PC-9 (cell line): ENCODE data around the gene BLOC1S6. TPM values are rescaled to one million over a fixed set of nuclear protein-coding genes. Genes with fewer than 3 reads are reported as not detected.

Experiments
- BruUV-seq: library from RNA; stranded (reverse); fragments of 400-500 nt; replicated peaks from 2 replicates; lab custom pipeline; 2021; lab: Mats Ljungman, UMichigan
- CTCF ChIA-PET: fragments of 300-600 bp; sonication (Branson Sonifier 250); formaldehyde crosslinking; loops from one replicate; lab custom pipeline; 2022; ENCODE audit warnings: antibody characterized with exemption; lab: Charles Lee
- POLR2A ChIA-PET: fragments of 300-600 bp; sonication (Branson Sonifier 250); formaldehyde crosslinking; loops from one replicate; lab custom pipeline; 2022; ENCODE audit warnings: antibody characterized with exemption; ENCODE audit not compliant: unreplicated experiment; lab: Charles Lee
- DNase-seq, 2 experiments: peaks; one replicate each; pipeline versions ENCODE4 v3.0.0 to v3.0.0-alpha.2; 2015 to 2022; ENCODE audit warnings: mixed read lengths in 1 of 2
- H2AFZ ChIP-seq: fragments of 200-600 bp; sonication (generic); 2 replicates; pipeline ENCODE4 v1.8.1; 2017; ENCODE audit warnings: antibody characterized with exemption
- H3F3A ChIP-seq: fragments of 200-600 bp; sonication (generic); 2 replicates; pipeline ENCODE4 v1.8.1; 2017; ENCODE audit warnings: antibody characterized with exemption, mild to moderate bottlenecking, low read depth; ENCODE audit not compliant: insufficient read depth
- H3K27ac ChIP-seq: fragments of 200-600 bp; sonication (generic); 2 replicates; pipeline ENCODE4 v1.6.1; 2016; ENCODE audit warnings: mixed run types
- H3K27me3 ChIP-seq: fragments of 200-600 bp; sonication (generic); 2 replicates; pipeline ENCODE4 v1.6.1; 2016; ENCODE audit warnings: low read depth, mixed run types; ENCODE audit not compliant: insufficient read depth
- H3K36me3 ChIP-seq: fragments of 200-600 bp; sonication (generic); 2 replicates; pipeline ENCODE4 v1.6.1; 2016; ENCODE audit warnings: low read depth, mixed run types
- H3K4me1 ChIP-seq: fragments of 200-600 bp; sonication (generic); replicated peaks from 2 replicates; pipeline ENCODE4 v1.6.1; 2016; ENCODE audit warnings: mixed run types; ENCODE audit not compliant: insufficient read depth
- H3K4me2 ChIP-seq: fragments of 200-600 bp; sonication (generic); 2 replicates; pipeline ENCODE4 v1.6.1; 2017; ENCODE audit warnings: mixed run types
- H3K4me3 ChIP-seq: fragments of 200-600 bp; sonication (generic); 2 replicates; pipeline ENCODE4 v1.6.1; 2016; ENCODE audit warnings: mixed run types
- H3K79me2 ChIP-seq: fragments of 200-600 bp; sonication (generic); 2 replicates; pipeline ENCODE4 v1.6.1; 2017; ENCODE audit warnings: low read depth, mixed run types
- H3K9me2 ChIP-seq: fragments of 200-600 bp; sonication (generic); 2 replicates; pipeline ENCODE4 v1.8.1; 2017; ENCODE audit warnings: mild to moderate bottlenecking; ENCODE audit not compliant: insufficient read depth
- H3K9me3 ChIP-seq: fragments of 200-600 bp; sonication (generic); 2 replicates; pipeline ENCODE4 v1.8.1; 2016; ENCODE audit warnings: low read depth; ENCODE audit not compliant: insufficient read depth
- H4K20me1 ChIP-seq: fragments of 200-600 bp; sonication (generic); 2 replicates; pipeline ENCODE4 v1.8.1; 2017; ENCODE audit not compliant: insufficient read depth
- EZH2 ChIP-seq: fragments of 200-600 bp; sonication (generic); IDR thresholded peaks from 2 replicates; pipeline ENCODE4 v1.8.0; 2017; ENCODE audit warnings: antibody characterized with exemption, low read depth
- intact Hi-C: fragments of 100-400 bp; cut with micrococcal nuclease; formaldehyde crosslinking; loops from one replicate; pipeline ENCODE4 v1.10.0; 2022; ENCODE audit not compliant: unreplicated experiment
- total RNA-seq: library from RNA; stranded (reverse); gene quantifications from 2 replicates; pipeline ENCODE4 v1.2.3, GENCODE V29; 2021
- TF ChIP-seq, protein P1 (sequence below): fragments of 200-600 bp; sonication (generic); conservative IDR thresholded peaks from 2 replicates; pipeline ENCODE4 v1.6.1; 2017; ENCODE audit warnings: mixed run types, antibody characterized with exemption, mild to moderate bottlenecking, moderate library complexity

BLOC1S6 gene
- total RNA-seq, 1 experiment from 2014 or later, result 22.7 TPM

DNA sequence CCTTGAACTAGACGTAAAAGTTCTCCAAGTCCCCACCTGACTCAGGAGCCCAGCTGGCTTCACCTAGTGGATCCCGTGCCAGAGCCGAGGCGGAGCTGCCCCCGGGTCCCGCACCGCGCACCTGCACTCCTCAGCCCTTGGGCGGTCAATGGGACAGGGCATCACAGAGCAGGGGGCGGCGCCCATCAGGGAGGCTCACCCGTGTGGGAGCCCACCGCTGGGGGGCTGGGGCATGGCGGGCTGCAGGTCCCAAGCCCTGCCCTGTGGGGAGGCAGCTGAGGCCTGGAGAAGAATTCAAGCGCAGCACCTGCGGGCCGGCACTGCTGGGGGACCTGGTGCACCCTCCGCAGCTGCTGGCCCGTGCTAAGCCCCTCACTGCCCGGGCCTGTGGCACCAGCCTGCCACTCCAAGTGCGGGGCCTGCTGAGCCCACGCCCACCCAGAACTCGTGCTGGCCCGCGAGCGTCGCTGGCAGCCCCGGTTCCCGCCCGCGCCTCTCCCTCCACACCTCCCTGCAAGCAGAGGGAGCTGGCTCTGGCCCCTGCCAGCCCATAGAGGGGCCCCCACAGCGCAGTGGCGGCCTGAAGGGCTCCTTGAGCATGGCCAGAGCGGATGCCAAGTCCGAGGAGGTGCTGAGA lies 63.8 kb downstream of the BLOC1S6 start:
- H3K4me3 ChIP-seq, result no peak overlapping the region
- intact Hi-C loops, result no loop called here
- H3K4me1 ChIP-seq, result peaks cover 13% of the 10 kb centered on the region
- POLR2A ChIA-PET, result interaction anchor here (0.6 kb wide), 1 partner anchor 16 kb away, joined by 6 read pairs; the partner anchor contains the start of gene SQOR
- H3K9me2 ChIP-seq, result no peaks in the 10 kb centered on the region
- H3K36me3 ChIP-seq, result no peaks in the 10 kb centered on the region
- no peak overlapping the region for H3K27ac ChIP-seq
- CTCF ChIA-PET, result no interaction called here
- no peak overlapping the region for H3K4me2 ChIP-seq
- no peaks in the 10 kb centered on the region for H4K20me1 ChIP-seq
- no peak for DNase-seq
- no peaks in the 10 kb centered on the region for H3K27me3 ChIP-seq
- no peak for TF ChIP-seq EZH2
- TF ChIP-seq, protein P1, sequence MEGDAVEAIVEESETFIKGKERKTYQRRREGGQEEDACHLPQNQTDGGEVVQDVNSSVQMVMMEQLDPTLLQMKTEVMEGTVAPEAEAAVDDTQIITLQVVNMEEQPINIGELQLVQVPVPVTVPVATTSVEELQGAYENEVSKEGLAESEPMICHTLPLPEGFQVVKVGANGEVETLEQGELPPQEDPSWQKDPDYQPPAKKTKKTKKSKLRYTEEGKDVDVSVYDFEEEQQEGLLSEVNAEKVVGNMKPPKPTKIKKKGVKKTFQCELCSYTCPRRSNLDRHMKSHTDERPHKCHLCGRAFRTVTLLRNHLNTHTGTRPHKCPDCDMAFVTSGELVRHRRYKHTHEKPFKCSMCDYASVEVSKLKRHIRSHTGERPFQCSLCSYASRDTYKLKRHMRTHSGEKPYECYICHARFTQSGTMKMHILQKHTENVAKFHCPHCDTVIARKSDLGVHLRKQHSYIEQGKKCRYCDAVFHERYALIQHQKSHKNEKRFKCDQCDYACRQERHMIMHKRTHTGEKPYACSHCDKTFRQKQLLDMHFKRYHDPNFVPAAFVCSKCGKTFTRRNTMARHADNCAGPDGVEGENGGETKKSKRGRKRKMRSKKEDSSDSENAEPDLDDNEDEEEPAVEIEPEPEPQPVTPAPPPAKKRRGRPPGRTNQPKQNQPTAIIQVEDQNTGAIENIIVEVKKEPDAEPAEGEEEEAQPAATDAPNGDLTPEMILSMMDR, result no peak
- peaks cover 6% of the 10 kb centered on the region for H3F3A ChIP-seq
- H3K79me2 ChIP-seq, result 0 out of 2 replicates have a peak, but pooled peaks cover 13% of the 10 kb centered on the region
- no peaks in the 10 kb centered on the region for H3K9me3 ChIP-seq
- BruUV-seq, result no TSS peak
- no peak overlapping the region for H2AFZ ChIP-seq

DNA sequence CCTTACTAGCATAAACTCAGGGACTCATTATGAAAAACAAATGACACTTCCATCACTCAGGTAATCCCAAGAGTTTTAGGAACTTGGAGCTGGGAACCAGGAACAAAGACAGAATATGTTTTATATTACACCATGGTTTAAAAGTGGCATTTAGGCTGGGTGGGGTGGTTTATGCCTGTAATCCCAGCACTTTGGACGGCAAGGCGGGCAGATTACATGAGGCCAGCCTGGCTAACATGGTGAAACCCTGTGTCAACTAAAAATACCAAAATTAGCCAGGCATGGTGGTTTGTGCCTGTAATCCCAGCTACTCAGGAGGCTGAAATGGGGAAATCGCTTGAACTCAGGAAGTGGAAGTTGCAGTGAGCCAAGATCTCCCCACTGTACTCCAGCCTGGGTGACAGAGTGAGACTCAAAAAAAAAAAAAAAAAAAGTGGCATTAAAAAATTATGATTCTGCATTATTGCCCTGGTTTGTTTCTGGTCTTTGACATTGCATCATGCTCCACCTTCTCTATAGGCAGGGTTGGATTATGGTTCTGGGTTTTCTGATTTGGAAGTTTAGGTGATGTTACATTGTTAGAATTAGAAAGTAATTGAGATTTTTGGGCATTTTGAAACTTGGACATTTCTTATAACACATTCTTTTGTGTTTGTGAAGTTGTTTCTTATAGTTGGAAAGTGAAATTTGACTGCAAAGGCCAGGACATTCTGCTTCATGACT lies 66.7 kb downstream of the BLOC1S6 start:
- Histone ChIP-seq H3K27ac (no peak overlapping the region), H2AFZ (no peak overlapping the region), H3K36me3 (no peaks in the 10 kb centered on the region), H3K4me3 (no peak overlapping the region), H3K27me3 (no peaks in the 10 kb centered on the region), H3K9me2 (no peaks in the 10 kb centered on the region), H3F3A (no peaks in the 10 kb centered on the region), H4K20me1 (no peaks in the 10 kb centered on the region), H3K4me1 (peaks cover 4% of the 10 kb centered on the region), H3K79me2 (no peaks in the 10 kb centered on the region), H3K4me2 (no peak overlapping the region), H3K9me3 (no peaks in the 10 kb centered on the region)
- ChIA-PET POLR2A (no interaction called here), CTCF (no interaction called here)
- TF ChIP-seq, protein P1, result no peak
- no peak for TF ChIP-seq EZH2
- intact Hi-C loops, result no loop called here
- DNase-seq, result no peak
- no TSS peak for BruUV-seq

DNA sequence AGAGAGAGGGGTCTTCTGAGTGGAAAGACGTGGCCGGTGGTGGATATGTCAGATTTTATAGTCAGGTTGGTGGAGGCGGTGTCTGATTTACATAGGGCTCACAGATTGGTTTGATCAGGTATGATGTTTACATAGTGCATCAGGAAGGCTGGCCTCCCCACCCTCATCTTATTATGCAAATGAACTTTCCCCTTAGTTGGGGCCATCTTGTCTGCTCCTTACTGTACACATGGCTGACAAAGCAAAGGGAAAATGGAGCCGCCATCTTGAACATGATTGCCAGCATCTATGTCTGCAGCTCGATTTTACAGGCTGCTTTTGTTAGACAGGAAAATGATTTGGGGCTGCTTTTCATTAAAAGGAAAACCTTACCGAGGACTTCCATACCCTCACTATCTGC lies 67.6 kb downstream of the BLOC1S6 start:
- Histone ChIP-seq H3K4me2 (no peak overlapping the region), H3K4me3 (no peak overlapping the region), H3K4me1 (no peaks in the 10 kb centered on the region), H3K9me2 (no peaks in the 10 kb centered on the region), H3K79me2 (no peaks in the 10 kb centered on the region), H3F3A (no peaks in the 10 kb centered on the region), H3K36me3 (no peaks in the 10 kb centered on the region), H3K9me3 (no peaks in the 10 kb centered on the region), H3K27me3 (no peaks in the 10 kb centered on the region), H3K27ac (no peak overlapping the region), H4K20me1 (no peaks in the 10 kb centered on the region), H2AFZ (no peak overlapping the region)
- ChIA-PET POLR2A (no interaction called here), CTCF (no interaction called here)
- no peak for DNase-seq
- BruUV-seq, result no TSS peak
- intact Hi-C loops, result no loop called here
- no peak for TF ChIP-seq EZH2
- TF ChIP-seq, protein P1, result no peak
